Omental fat pad (tissue), 4 donors: Measurements from ENCODE around the gene KLHL36. TPM values are rescaled to one million over a fixed set of nuclear protein-coding genes. Genes with fewer than 3 reads are reported as not detected.

Experiments
- ATAC-seq: fragments of 150-250 bp; one replicate; pipeline ENCODE4 v1.9.1; 2016; ENCODE audit warnings: mild to moderate bottlenecking, moderate library complexity; ENCODE audit not compliant: low FRiP score
- DNase-seq: peaks from one replicate; pipeline ENCODE4 v3.0.0-alpha.2; 2019; ENCODE audit warnings: low spot score
- CTCF ChIP-seq, 3 donors: fragments of 450-650 bp; IDR thresholded peaks; one replicate each; pipeline ENCODE4 v1.5.1; 2016 to 2017; ENCODE audit warnings: antibody characterized with exemption in 3 of 3, mild to moderate bottlenecking in 3 of 3, moderate library complexity in 2 of 3
- total RNA-seq, 4 donors: library from RNA; depleted of rRNA; stranded (reverse); fragments of >200 nt; gene quantifications; one replicate each; pipeline ENCODE4 v1.1.0, GENCODE V29; 2016

Gene KLHL36
- total RNA-seq, 4 donors from 2014 or later, result 60.0 to 72.2 (median 65.8) TPM

- no peak for ATAC-seq
- TF ChIP-seq CTCF (IDR thresholded peaks at IDR 0.05), result no peak
- no peak for DNase-seq
Observed at GRCh38 chr16:84610376-84610775, 37.9 kb upstream of the KLHL36 start.

GRCh38 chr16:84611041-84611440 is 37.3 kb upstream of the KLHL36 start:
- ATAC-seq (no peak), DNase-seq (no peak)
- TF ChIP-seq CTCF (IDR thresholded peaks at IDR 0.05), result no peak

GRCh38 chr16:84612686-84613085 is 35.6 kb upstream of the KLHL36 start:
- TF ChIP-seq CTCF (IDR thresholded peaks at IDR 0.05), result no peak
- ATAC-seq (no peak), DNase-seq (no peak)

GRCh38 chr16:84613408-84614072 is 34.8 kb upstream of the KLHL36 start:
- DNase-seq (no peak), ATAC-seq (no peak)
- TF ChIP-seq CTCF (IDR thresholded peaks at IDR 0.05), result no peak

GRCh38 chr16:84614073-84614459 is 34.2 kb upstream of the KLHL36 start:
- no peak for TF ChIP-seq CTCF (IDR thresholded peaks at IDR 0.05)
- ATAC-seq (peak; percentile 49), DNase-seq (no peak)

GRCh38 chr16:84614623-84614967 is 33.7 kb upstream of the KLHL36 start:
- DNase-seq, result no peak
- no peak for ATAC-seq
- TF ChIP-seq CTCF (IDR thresholded peaks at IDR 0.05), result no peak

- ATAC-seq, result no peak
- TF ChIP-seq CTCF (IDR thresholded peaks at IDR 0.05), result no peak
- no peak for DNase-seq
Observed at GRCh38 chr16:84614968-84615813, 33.1 kb upstream of the KLHL36 start.
